HEK293 (cell line): Measurements from ENCODE around the gene TKTL1.
A peak's percentile ranks its signal among the peaks of the same experiment; 100 is the strongest.

ENCODE experiments used
- INSM2 ChIP-seq: fragments of 450-650 bp; formaldehyde crosslinking; IDR thresholded peaks from 2 replicates; pipeline ENCODE4 v1.5.1; 2016; ENCODE audit warnings: missing biosample characterization, missing genetic modification characterization
- OVOL3 ChIP-seq: fragments of 450-650 bp; formaldehyde crosslinking; IDR thresholded peaks from 2 replicates; pipeline ENCODE4 v1.5.1; 2016; ENCODE audit warnings: missing biosample characterization, missing genetic modification characterization
- WT1 ChIP-seq: fragments of 450-650 bp; formaldehyde crosslinking; IDR thresholded peaks from 2 replicates; pipeline ENCODE4 v1.5.1; 2016; ENCODE audit warnings: missing biosample characterization, missing genetic modification characterization
- ZBTB1 ChIP-seq: fragments of 450-650 bp; formaldehyde crosslinking; IDR thresholded peaks from 2 replicates; pipeline ENCODE4 v1.5.1; 2016; ENCODE audit warnings: missing biosample characterization, missing genetic modification characterization
- ZBTB10 ChIP-seq: fragments of 450-650 bp; formaldehyde crosslinking; IDR thresholded peaks from 2 replicates; pipeline ENCODE4 v1.5.1; 2016; ENCODE audit warnings: missing biosample characterization, missing genetic modification characterization
- ZBTB17 ChIP-seq: fragments of 450-650 bp; formaldehyde crosslinking; IDR thresholded peaks from 2 replicates; pipeline ENCODE4 v1.5.1; 2016; ENCODE audit warnings: missing biosample characterization, missing genetic modification characterization
- ZNF112 ChIP-seq: fragments of 450-650 bp; formaldehyde crosslinking; IDR thresholded peaks from 2 replicates; pipeline ENCODE4 v1.5.0; 2017; ENCODE audit warnings: missing biosample characterization, missing genetic modification characterization
- ZNF121 ChIP-seq: fragments of 450-650 bp; formaldehyde crosslinking; IDR thresholded peaks from 2 replicates; pipeline ENCODE4 v1.5.1; 2016; ENCODE audit warnings: missing biosample characterization, missing genetic modification characterization
- ZNF221 ChIP-seq: fragments of 450-650 bp; formaldehyde crosslinking; IDR thresholded peaks from 2 replicates; pipeline ENCODE4 v1.5.1; 2017; ENCODE audit warnings: missing biosample characterization, missing genetic modification characterization, borderline replicate concordance
- ZNF223 ChIP-seq: fragments of 450-650 bp; formaldehyde crosslinking; IDR thresholded peaks from 2 replicates; pipeline ENCODE4 v1.5.1; 2016; ENCODE audit warnings: missing biosample characterization, missing genetic modification characterization
- ZNF23 ChIP-seq: fragments of 450-650 bp; formaldehyde crosslinking; IDR thresholded peaks from 2 replicates; pipeline ENCODE4 v1.5.1; 2016; ENCODE audit warnings: missing biosample characterization, missing genetic modification characterization, borderline replicate concordance
- ZNF350 ChIP-seq: fragments of 450-650 bp; formaldehyde crosslinking; IDR thresholded peaks from 2 replicates; pipeline ENCODE4 v1.5.0; 2017; ENCODE audit warnings: missing biosample characterization, mild to moderate bottlenecking, missing genetic modification characterization
- ZNF555 ChIP-seq: fragments of 450-650 bp; formaldehyde crosslinking; conservative IDR thresholded peaks from 2 replicates; pipeline ENCODE4 v1.5.1; 2017; ENCODE audit warnings: missing biosample characterization, mild to moderate bottlenecking, missing genetic modification characterization, inconsistent platforms
- ZNF596 ChIP-seq: fragments of 450-650 bp; IDR thresholded peaks from 2 replicates; pipeline ENCODE4 v1.5.0; 2018; ENCODE audit warnings: missing biosample characterization, mild to moderate bottlenecking, missing genetic modification characterization, moderate library complexity
- ZNF600 ChIP-seq: fragments of 450-650 bp; formaldehyde crosslinking; IDR thresholded peaks from 2 replicates; pipeline ENCODE4 v1.5.1; 2016; ENCODE audit warnings: missing biosample characterization, missing genetic modification characterization
- ZNF629 ChIP-seq: fragments of 450-650 bp; formaldehyde crosslinking; IDR thresholded peaks from 2 replicates; pipeline ENCODE4 v1.5.1; 2017; ENCODE audit warnings: missing biosample characterization, missing genetic modification characterization
- ZNF639 ChIP-seq: fragments of 450-650 bp; formaldehyde crosslinking; IDR thresholded peaks from 2 replicates; pipeline ENCODE4 v1.5.1; 2016; ENCODE audit warnings: missing biosample characterization, missing genetic modification characterization
- ZSCAN18 ChIP-seq: fragments of 450-650 bp; formaldehyde crosslinking; IDR thresholded peaks from 2 replicates; pipeline ENCODE4 v1.5.1; 2016; ENCODE audit warnings: missing biosample characterization, missing genetic modification characterization
- ZSCAN30 ChIP-seq: fragments of 450-650 bp; IDR thresholded peaks from 2 replicates; pipeline ENCODE4 v1.5.1; 2018; ENCODE audit warnings: missing biosample characterization, mild to moderate bottlenecking, missing genetic modification characterization, moderate library complexity
- TF ChIP-seq, protein P1 (sequence below): fragments of 450-650 bp; formaldehyde crosslinking; IDR thresholded peaks from 2 replicates; pipeline ENCODE4 v1.5.1; 2016; ENCODE audit warnings: missing biosample characterization, missing genetic modification characterization, borderline replicate concordance
- TF ChIP-seq, protein P2 (sequence below): fragments of 450-650 bp; formaldehyde crosslinking; IDR thresholded peaks from 2 replicates; pipeline ENCODE4 v1.5.1; 2016; ENCODE audit warnings: missing biosample characterization, missing genetic modification characterization, low read depth

Gene TKTL1

DNA sequence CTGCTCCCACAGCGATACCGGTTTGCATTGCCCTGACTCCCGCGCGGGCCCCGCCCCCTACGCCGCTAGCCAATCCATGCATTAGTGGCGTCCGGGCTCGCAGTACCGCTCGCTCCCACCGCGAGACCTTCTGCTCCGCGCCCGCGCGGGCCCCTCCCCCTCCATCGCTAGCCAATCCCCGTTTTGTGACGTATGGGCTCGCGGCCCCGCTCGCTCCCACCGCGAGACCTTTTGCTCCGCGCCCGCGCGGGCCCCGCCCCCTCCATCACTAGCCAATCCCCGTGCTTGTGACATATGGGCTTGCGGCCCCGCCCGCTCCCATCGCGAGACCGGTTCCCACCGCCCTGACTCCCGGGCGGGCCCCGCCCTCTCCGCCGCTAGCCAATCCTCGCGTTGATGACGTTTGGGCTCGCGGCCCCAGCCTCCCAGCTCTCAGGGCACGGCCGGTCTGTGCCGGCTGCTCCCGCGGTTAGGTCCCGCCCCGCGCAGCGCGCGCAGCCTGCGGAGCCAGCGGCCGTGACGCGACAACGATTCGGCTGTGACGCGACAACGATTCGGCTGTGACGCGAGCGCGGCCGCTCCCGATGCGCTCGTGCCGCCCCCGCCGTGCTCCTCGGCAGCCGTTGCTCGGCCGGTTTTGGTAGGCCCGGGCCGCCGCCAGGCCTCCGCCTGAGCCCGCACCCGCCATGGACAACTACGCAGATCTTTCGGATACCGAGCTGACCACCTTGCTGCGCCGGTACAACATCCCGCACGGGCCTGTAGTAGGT, 83.4 kb downstream of the TKTL1 start, which contains the start of gene EMD (continued):
- TF ChIP-seq ZNF629 (tag by site-specific recombination) (peak; percentile 98), ZNF596 (no peak), ZSCAN30 (peak; percentile 71; the same call in 1 of the 2 replicates), ZNF600 (tag by site-specific recombination) (no peak), ZBTB10 (tag by site-specific recombination) (no peak), ZNF112 (no peak), ZNF221 (tag by site-specific recombination) (no peak), OVOL3 (no peak), ZSCAN18 (tag by site-specific recombination) (no peak), ZNF121 (tag by site-specific recombination) (no peak), ZBTB17 (tag by site-specific recombination) (peak; percentile 65), WT1 (tag by site-specific recombination) (0 out of 2 replicates have a peak, but pooled peaks have one; percentile 9), ZBTB1 (tag by site-specific recombination) (0 out of 2 replicates have a peak, but pooled peaks have one; percentile 19), ZNF23 (tag by site-specific recombination) (no peak), ZNF639 (tag by site-specific recombination) (no peak), ZNF223 (tag by site-specific recombination) (no peak; the same call in 1 of the 2 replicates), INSM2 (tag by site-specific recombination) (no peak), ZNF555 (tag by site-specific recombination) (no peak), ZNF350 (tag by site-specific recombination) (no peak)
- TF ChIP-seq, protein P1, sequence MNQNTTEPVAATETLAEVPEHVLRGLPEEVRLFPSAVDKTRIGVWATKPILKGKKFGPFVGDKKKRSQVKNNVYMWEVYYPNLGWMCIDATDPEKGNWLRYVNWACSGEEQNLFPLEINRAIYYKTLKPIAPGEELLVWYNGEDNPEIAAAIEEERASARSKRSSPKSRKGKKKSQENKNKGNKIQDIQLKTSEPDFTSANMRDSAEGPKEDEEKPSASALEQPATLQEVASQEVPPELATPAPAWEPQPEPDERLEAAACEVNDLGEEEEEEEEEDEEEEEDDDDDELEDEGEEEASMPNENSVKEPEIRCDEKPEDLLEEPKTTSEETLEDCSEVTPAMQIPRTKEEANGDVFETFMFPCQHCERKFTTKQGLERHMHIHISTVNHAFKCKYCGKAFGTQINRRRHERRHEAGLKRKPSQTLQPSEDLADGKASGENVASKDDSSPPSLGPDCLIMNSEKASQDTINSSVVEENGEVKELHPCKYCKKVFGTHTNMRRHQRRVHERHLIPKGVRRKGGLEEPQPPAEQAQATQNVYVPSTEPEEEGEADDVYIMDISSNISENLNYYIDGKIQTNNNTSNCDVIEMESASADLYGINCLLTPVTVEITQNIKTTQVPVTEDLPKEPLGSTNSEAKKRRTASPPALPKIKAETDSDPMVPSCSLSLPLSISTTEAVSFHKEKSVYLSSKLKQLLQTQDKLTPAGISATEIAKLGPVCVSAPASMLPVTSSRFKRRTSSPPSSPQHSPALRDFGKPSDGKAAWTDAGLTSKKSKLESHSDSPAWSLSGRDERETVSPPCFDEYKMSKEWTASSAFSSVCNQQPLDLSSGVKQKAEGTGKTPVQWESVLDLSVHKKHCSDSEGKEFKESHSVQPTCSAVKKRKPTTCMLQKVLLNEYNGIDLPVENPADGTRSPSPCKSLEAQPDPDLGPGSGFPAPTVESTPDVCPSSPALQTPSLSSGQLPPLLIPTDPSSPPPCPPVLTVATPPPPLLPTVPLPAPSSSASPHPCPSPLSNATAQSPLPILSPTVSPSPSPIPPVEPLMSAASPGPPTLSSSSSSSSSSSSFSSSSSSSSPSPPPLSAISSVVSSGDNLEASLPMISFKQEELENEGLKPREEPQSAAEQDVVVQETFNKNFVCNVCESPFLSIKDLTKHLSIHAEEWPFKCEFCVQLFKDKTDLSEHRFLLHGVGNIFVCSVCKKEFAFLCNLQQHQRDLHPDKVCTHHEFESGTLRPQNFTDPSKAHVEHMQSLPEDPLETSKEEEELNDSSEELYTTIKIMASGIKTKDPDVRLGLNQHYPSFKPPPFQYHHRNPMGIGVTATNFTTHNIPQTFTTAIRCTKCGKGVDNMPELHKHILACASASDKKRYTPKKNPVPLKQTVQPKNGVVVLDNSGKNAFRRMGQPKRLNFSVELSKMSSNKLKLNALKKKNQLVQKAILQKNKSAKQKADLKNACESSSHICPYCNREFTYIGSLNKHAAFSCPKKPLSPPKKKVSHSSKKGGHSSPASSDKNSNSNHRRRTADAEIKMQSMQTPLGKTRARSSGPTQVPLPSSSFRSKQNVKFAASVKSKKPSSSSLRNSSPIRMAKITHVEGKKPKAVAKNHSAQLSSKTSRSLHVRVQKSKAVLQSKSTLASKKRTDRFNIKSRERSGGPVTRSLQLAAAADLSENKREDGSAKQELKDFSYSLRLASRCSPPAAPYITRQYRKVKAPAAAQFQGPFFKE (tag by site-specific recombination), result no peak
- TF ChIP-seq, protein P2, sequence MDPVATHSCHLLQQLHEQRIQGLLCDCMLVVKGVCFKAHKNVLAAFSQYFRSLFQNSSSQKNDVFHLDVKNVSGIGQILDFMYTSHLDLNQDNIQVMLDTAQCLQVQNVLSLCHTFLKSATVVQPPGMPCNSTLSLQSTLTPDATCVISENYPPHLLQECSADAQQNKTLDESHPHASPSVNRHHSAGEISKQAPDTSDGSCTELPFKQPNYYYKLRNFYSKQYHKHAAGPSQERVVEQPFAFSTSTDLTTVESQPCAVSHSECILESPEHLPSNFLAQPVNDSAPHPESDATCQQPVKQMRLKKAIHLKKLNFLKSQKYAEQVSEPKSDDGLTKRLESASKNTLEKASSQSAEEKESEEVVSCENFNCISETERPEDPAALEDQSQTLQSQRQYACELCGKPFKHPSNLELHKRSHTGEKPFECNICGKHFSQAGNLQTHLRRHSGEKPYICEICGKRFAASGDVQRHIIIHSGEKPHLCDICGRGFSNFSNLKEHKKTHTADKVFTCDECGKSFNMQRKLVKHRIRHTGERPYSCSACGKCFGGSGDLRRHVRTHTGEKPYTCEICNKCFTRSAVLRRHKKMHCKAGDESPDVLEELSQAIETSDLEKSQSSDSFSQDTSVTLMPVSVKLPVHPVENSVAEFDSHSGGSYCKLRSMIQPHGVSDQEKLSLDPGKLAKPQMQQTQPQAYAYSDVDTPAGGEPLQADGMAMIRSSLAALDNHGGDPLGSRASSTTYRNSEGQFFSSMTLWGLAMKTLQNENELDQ (tag by site-specific recombination), result no peak
